Hepatocyte (in vitro differentiated cells): ENCODE data around the gene BATF3. TPM values are rescaled to one million over a fixed set of nuclear protein-coding genes. Genes with fewer than 3 reads are reported as not detected.

Experiments
- DNase-seq: peaks from one replicate; pipeline ENCODE4 v3.0.0-alpha.2; 2016; ENCODE audit warnings: low spot score
- H2AFZ ChIP-seq: fragments of 200-600 bp; sonication (generic); 2 replicates; pipeline ENCODE4 v1.6.0; 2016; ENCODE audit warnings: antibody characterized with exemption, mild to moderate bottlenecking
- H3K27ac ChIP-seq: fragments of 200-600 bp; sonication (generic); 2 replicates; pipeline ENCODE4 v1.5.1; 2016; ENCODE audit warnings: mild to moderate bottlenecking
- H3K27me3 ChIP-seq: fragments of 200-600 bp; sonication (generic); 2 replicates; pipeline ENCODE4 v1.6.1; 2016
- H3K36me3 ChIP-seq: fragments of 200-600 bp; sonication (generic); replicated peaks from 2 replicates; pipeline ENCODE4 v1.5.1; 2016; ENCODE audit warnings: low read depth; ENCODE audit not compliant: insufficient read depth
- H3K4me1 ChIP-seq: fragments of 200-600 bp; sonication (generic); 2 replicates; pipeline ENCODE4 v1.5.1; 2016; ENCODE audit warnings: mild to moderate bottlenecking, moderate library complexity; ENCODE audit not compliant: insufficient read depth
- H3K4me2 ChIP-seq: fragments of 200-600 bp; sonication (generic); 2 replicates; pipeline ENCODE4 v1.6.0; 2016
- H3K4me3 ChIP-seq: fragments of 200-600 bp; sonication (generic); 2 replicates; pipeline ENCODE4 v1.5.1; 2016; ENCODE audit warnings: mild to moderate bottlenecking
- H3K79me2 ChIP-seq: fragments of 200-600 bp; sonication (generic); 2 replicates; pipeline ENCODE4 v1.6.0; 2017; ENCODE audit warnings: mild to moderate bottlenecking
- H3K9me2 ChIP-seq: fragments of 200-600 bp; sonication (generic); replicated peaks from 2 replicates; pipeline ENCODE4 v1.6.0; 2017; ENCODE audit warnings: mild to moderate bottlenecking; ENCODE audit not compliant: insufficient read depth
- H3K9me3 ChIP-seq: fragments of 200-600 bp; sonication (generic); 2 replicates; pipeline ENCODE4 v1.5.1; 2016; ENCODE audit warnings: low read depth, mild to moderate bottlenecking
- H4K20me1 ChIP-seq: fragments of 200-600 bp; sonication (generic); 2 replicates; pipeline ENCODE4 v1.6.0; 2016; ENCODE audit warnings: mild to moderate bottlenecking; ENCODE audit not compliant: insufficient read depth, poor library complexity, severe bottlenecking
- CTCF ChIP-seq: fragments of 200-600 bp; sonication (generic); IDR thresholded peaks from 2 replicates; pipeline ENCODE4 v1.5.1; 2016; ENCODE audit warnings: antibody characterized with exemption, mild to moderate bottlenecking; ENCODE audit not compliant: poor library complexity
- EZH2 ChIP-seq: fragments of 200-600 bp; sonication (generic); IDR thresholded peaks from 2 replicates; pipeline ENCODE4 v1.6.1; 2016; ENCODE audit warnings: antibody characterized with exemption, mild to moderate bottlenecking, borderline replicate concordance
- EZH2phosphoT487 ChIP-seq: fragments of 200-600 bp; sonication (generic); IDR thresholded peaks from one replicate; pipeline ENCODE4 v1.6.1; 2018; ENCODE audit warnings: antibody characterized with exemption, mild to moderate bottlenecking, low read depth, moderate library complexity; ENCODE audit not compliant: unreplicated experiment, severe bottlenecking
- WGBS: methylation state at CpG from one replicate; pipeline ENCODE4 v1.1.6; 2016; ENCODE audit warnings: low lambda C conversion rate; ENCODE audit errors: missing lambda C conversion rate; 5-methylcytosine and 5-hydroxymethylcytosine counted together
- polyA plus RNA-seq: library from polyadenylated mRNA; unstranded; fragments of >200 nt; fragmentation: Nextera tagmentation; extraction: Ambion mirVana; gene quantifications from 2 replicates; pipeline ENCODE4 v1.2.1, GENCODE V29; 2016
- total RNA-seq: library from RNA; depleted of rRNA; stranded (reverse); fragments of >200 nt; gene quantifications from 2 replicates; pipeline ENCODE4 v1.2.3, GENCODE V29; 2014

Gene BATF3
- total and polyA plus RNA-seq, 2 experiments from 2014 or later, result 3.5 TPM; not detected in 1

- Histone ChIP-seq H3K9me2 (no peaks in the 10 kb centered on the region), H3K4me2 (no peak overlapping the region), H3K79me2 (no peaks in the 10 kb centered on the region), H3K4me1 (peaks cover 7% of the 10 kb centered on the region), H2AFZ (no peak overlapping the region), H3K36me3 (no peaks in the 10 kb centered on the region), H3K27me3 (no peaks in the 10 kb centered on the region), H3K27ac (no peak overlapping the region), H3K4me3 (no peak overlapping the region), H3K9me3 (no peaks in the 10 kb centered on the region), H4K20me1 (no peaks in the 10 kb centered on the region)
- 97% methylated on average over 2 of the region's 2 CpGs for WGBS
- DNase-seq, result no peak
- TF ChIP-seq EZH2 (no peak), CTCF (no peak), EZH2phosphoT487 (no peak)
Observed at GRCh38 chr1:212687811-212688210, 11.8 kb downstream of the BATF3 start.

- no peaks in the 10 kb centered on the region for H3K79me2 ChIP-seq
- no peak overlapping the region for H2AFZ ChIP-seq
- TF ChIP-seq CTCF, result no peak
- no peak for TF ChIP-seq EZH2
- no peak for TF ChIP-seq EZH2phosphoT487
- no peak overlapping the region for H3K27ac ChIP-seq
- H3K4me2 ChIP-seq, result no peak overlapping the region
- H4K20me1 ChIP-seq, result no peaks in the 10 kb centered on the region
- no peaks in the 10 kb centered on the region for H3K9me3 ChIP-seq
- peaks cover 7% of the 10 kb centered on the region for H3K4me1 ChIP-seq
- H3K36me3 ChIP-seq, result no peaks in the 10 kb centered on the region
- no peak for DNase-seq
- H3K4me3 ChIP-seq, result no peak overlapping the region
- WGBS, result 95% methylated on average over 11 of the region's 11 CpGs
- H3K9me2 ChIP-seq, result no peaks in the 10 kb centered on the region
- no peaks in the 10 kb centered on the region for H3K27me3 ChIP-seq
Observed at GRCh38 chr1:212686591-212686990, 13.0 kb downstream of the BATF3 start.

GRCh38 chr1:212686069-212686468, 13.6 kb downstream of the BATF3 start:
- H3K36me3 ChIP-seq, result no peaks in the 10 kb centered on the region
- no peaks in the 10 kb centered on the region for H3K9me3 ChIP-seq
- no peak overlapping the region for H3K27ac ChIP-seq
- no peak overlapping the region for H3K4me3 ChIP-seq
- no peaks in the 10 kb centered on the region for H3K9me2 ChIP-seq
- no peak overlapping the region for H2AFZ ChIP-seq
- H3K27me3 ChIP-seq, result no peaks in the 10 kb centered on the region
- H4K20me1 ChIP-seq, result no peaks in the 10 kb centered on the region
- H3K4me2 ChIP-seq, result no peak overlapping the region
- no peak for TF ChIP-seq EZH2
- TF ChIP-seq CTCF, result no peak
- TF ChIP-seq EZH2phosphoT487, result no peak
- H3K4me1 ChIP-seq, result peaks cover 7% of the 10 kb centered on the region
- no peak for DNase-seq
- WGBS, result 97% methylated on average over 3 of the region's 3 CpGs
- H3K79me2 ChIP-seq, result no peaks in the 10 kb centered on the region

GRCh38 chr1:212685429-212685828, 14.2 kb downstream of the BATF3 start:
- Histone ChIP-seq H3K9me2 (no peaks in the 10 kb centered on the region), H3K27ac (no peak overlapping the region), H3K4me3 (no peak overlapping the region), H4K20me1 (no peaks in the 10 kb centered on the region), H3K27me3 (no peaks in the 10 kb centered on the region), H3K9me3 (no peaks in the 10 kb centered on the region), H2AFZ (no peak overlapping the region), H3K4me2 (no peak overlapping the region), H3K4me1 (peaks cover 7% of the 10 kb centered on the region), H3K36me3 (no peaks in the 10 kb centered on the region), H3K79me2 (no peaks in the 10 kb centered on the region)
- no peak for TF ChIP-seq EZH2phosphoT487
- TF ChIP-seq CTCF, result no peak
- no peak for TF ChIP-seq EZH2
- 65% methylated on average over 2 of the region's 2 CpGs for WGBS
- DNase-seq, result no peak
